Esophagus muscularis mucosa (tissue), 3 donors: ENCODE data around the gene NEUROD2.

Experiments used
- POLR2A ChIP-seq: fragments of 450-650 bp; IDR thresholded peaks from one replicate; pipeline ENCODE4 v1.6.1; 2017; ENCODE audit warnings: antibody characterized with exemption, moderate library complexity, mild to moderate bottlenecking, low read depth
- POLR2AphosphoS5 ChIP-seq, 2 donors: sonication (generic); formaldehyde crosslinking; IDR thresholded peaks; one replicate each; pipeline ENCODE4 v1.6.1; 2017; ENCODE audit warnings: antibody characterized with exemption in 2 of 2
- TF ChIP-seq, protein P1 (sequence below), 3 experiments: fragments of 200-600 bp in 2 of 3; fragments of 450-650 bp in 1 of 3; sonication (generic) in 2 of 3; IDR thresholded peaks; one replicate each; pipeline ENCODE4 v1.5.1; 2017 to 2019; ENCODE audit warnings: antibody characterized with exemption in 3 of 3, mild to moderate bottlenecking in 2 of 3, moderate library complexity in 1 of 3

DNA sequence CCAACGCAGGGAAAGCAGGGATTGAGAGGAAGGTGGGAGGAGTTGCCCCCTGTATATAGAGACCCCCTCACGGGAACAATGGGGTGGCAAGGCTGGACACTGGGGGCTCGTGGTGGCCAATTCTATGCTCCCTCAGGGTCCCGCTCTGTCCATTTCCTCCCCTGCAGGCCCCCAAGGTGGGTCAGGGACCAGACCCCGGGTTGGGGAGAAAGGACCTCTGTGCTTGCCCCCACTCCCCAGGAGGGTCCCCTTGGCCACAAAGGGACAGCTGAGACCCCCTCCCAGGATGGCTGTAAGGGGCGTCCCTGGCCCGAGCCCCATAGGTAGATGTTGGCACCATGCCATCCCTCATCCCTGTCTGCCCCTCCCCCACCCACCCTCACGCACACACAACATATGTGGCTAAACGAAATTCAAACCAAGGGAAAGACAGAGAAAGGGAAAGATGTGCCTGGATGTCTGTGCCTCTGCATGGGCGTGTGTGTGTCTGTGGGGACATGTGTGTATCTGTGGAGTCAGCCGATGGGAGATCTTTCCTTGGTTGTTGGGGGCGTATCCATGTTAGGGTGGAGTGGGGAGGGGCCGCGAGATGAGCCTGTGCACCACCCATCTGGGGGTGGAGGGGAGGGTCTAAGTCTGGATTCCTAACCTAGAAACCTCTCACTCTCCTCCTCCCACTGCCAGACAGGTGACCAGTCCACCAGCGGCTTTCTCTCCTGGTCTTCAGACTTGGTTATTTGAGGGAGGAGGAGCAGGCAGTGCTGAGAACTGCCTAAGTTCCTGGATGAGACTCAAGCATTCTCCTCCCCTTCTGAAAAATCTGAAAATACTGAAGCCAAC is 642 bp upstream of the NEUROD2 start:
- TF ChIP-seq POLR2A (no peak), POLR2AphosphoS5 (IDR thresholded peaks at IDR 0.05) (no peak)
- TF ChIP-seq, protein P1, sequence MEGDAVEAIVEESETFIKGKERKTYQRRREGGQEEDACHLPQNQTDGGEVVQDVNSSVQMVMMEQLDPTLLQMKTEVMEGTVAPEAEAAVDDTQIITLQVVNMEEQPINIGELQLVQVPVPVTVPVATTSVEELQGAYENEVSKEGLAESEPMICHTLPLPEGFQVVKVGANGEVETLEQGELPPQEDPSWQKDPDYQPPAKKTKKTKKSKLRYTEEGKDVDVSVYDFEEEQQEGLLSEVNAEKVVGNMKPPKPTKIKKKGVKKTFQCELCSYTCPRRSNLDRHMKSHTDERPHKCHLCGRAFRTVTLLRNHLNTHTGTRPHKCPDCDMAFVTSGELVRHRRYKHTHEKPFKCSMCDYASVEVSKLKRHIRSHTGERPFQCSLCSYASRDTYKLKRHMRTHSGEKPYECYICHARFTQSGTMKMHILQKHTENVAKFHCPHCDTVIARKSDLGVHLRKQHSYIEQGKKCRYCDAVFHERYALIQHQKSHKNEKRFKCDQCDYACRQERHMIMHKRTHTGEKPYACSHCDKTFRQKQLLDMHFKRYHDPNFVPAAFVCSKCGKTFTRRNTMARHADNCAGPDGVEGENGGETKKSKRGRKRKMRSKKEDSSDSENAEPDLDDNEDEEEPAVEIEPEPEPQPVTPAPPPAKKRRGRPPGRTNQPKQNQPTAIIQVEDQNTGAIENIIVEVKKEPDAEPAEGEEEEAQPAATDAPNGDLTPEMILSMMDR (IDR thresholded peaks at IDR 0.05), result no peak
